Stimulated activated CD4-positive, alpha-beta T cell treated with anti-CD3 and anti-CD28 coated beads, Interleukin-1b, Interleukin-23, amount 100 ng/mL, for 24 hours (primary cell): ENCODE measurements around the gene CTNNA2.

ENCODE experiments used
- DNase-seq, 4 experiments: peaks; one replicate each; pipeline ENCODE4 v3.0.0-alpha.2; 2020; ENCODE audit warnings: low read depth in 4 of 4, low spot score in 1 of 4

CTNNA2 gene

GRCh38 chr2:79611448-79612016 is 98.7 kb downstream of the CTNNA2 start:
- no peak for DNase-seq

GRCh38 chr2:79612999-79613398 is 100.1 kb downstream of the CTNNA2 start:
- no peak for DNase-seq

GRCh38 chr2:79619442-79619841 is 106.6 kb downstream of the CTNNA2 start:
- DNase-seq = no peak

- no peak for DNase-seq
Measured at GRCh38 chr2:79619976-79620375, 107.1 kb downstream of the CTNNA2 start.

- no peak for DNase-seq
Measured at GRCh38 chr2:79620679-79621078, 107.8 kb downstream of the CTNNA2 start.

- no peak for DNase-seq
Measured at GRCh38 chr2:79621252-79621651, 108.4 kb downstream of the CTNNA2 start.

GRCh38 chr2:79621755-79622154 is 108.9 kb downstream of the CTNNA2 start:
- no peak for DNase-seq

- no peak for DNase-seq
Measured at GRCh38 chr2:79622508-79622907, 109.7 kb downstream of the CTNNA2 start.

- DNase-seq = no peak
Measured at GRCh38 chr2:79627237-79627636, 114.4 kb downstream of the CTNNA2 start.

GRCh38 chr2:79630060-79630459 is 117.2 kb downstream of the CTNNA2 start:
- DNase-seq = no peak

- no peak for DNase-seq
Measured at GRCh38 chr2:79630972-79631557, 118.2 kb downstream of the CTNNA2 start.

- no peak for DNase-seq
Measured at GRCh38 chr2:79638410-79638809, 125.6 kb downstream of the CTNNA2 start.

- DNase-seq = no peak
Measured at GRCh38 chr2:79638954-79639353, 126.1 kb downstream of the CTNNA2 start.

GRCh38 chr2:79640001-79640400 is 127.2 kb downstream of the CTNNA2 start:
- no peak for DNase-seq

GRCh38 chr2:79649531-79649930 is 136.7 kb downstream of the CTNNA2 start:
- no peak for DNase-seq

GRCh38 chr2:79660557-79660956 is 147.7 kb downstream of the CTNNA2 start:
- no peak for DNase-seq

- no peak for DNase-seq
Measured at GRCh38 chr2:79665091-79665490, 152.2 kb downstream of the CTNNA2 start.

GRCh38 chr2:79666430-79666829 is 153.6 kb downstream of the CTNNA2 start:
- no peak for DNase-seq

- DNase-seq = no peak
Measured at GRCh38 chr2:79669714-79670113, 156.9 kb downstream of the CTNNA2 start.

- no peak for DNase-seq
Measured at GRCh38 chr2:79670198-79670597, 157.3 kb downstream of the CTNNA2 start.

- no peak for DNase-seq
Measured at GRCh38 chr2:79686884-79687283, 174.0 kb downstream of the CTNNA2 start.

GRCh38 chr2:79695248-79695647 is 182.4 kb downstream of the CTNNA2 start:
- DNase-seq = no peak

GRCh38 chr2:79697200-79697599 is 184.3 kb downstream of the CTNNA2 start:
- DNase-seq = no peak
